Activated T-cell treated with anti-CD3 and anti-CD28 coated beads, Interleukin-2, amount 50 U/mL, for 24 hours (primary cell): ENCODE results near the gene ZACN.
"Not testable (repeated sequence)": the region's sequence is repeated elsewhere in the genome, so short reads cannot be mapped to it uniquely, and the experiment has no call there.

Source experiments
- DNase-seq: peaks from one replicate; pipeline ENCODE4 v3.0.0-alpha.2; 2020
- H3K27ac Mint-ChIP-seq: 2 replicates; pipeline ENCODE4 v1.8.0; 2020; ENCODE audit warnings: mild to moderate bottlenecking, mixed read lengths
- H3K27me3 Mint-ChIP-seq: 2 replicates; pipeline ENCODE4 v1.8.0; 2020; ENCODE audit warnings: mixed read lengths
- H3K36me3 Mint-ChIP-seq: 2 replicates; pipeline ENCODE4 v1.8.0; 2020; ENCODE audit warnings: low read depth, mixed read lengths
- H3K4me1 Mint-ChIP-seq: 2 replicates; pipeline ENCODE4 v1.8.0; 2020; ENCODE audit warnings: low read depth, mixed read lengths
- H3K4me3 Mint-ChIP-seq: 2 replicates; pipeline ENCODE4 v1.8.0; 2020; ENCODE audit warnings: mild to moderate bottlenecking, moderate library complexity, mixed read lengths
- H3K9me3 Mint-ChIP-seq: 2 replicates; pipeline ENCODE4 v1.8.0; 2020; ENCODE audit warnings: mixed read lengths

Gene ZACN

GRCh38 chr17:76049239-76049638 is 29.7 kb upstream of the ZACN start:
- H3K27me3 Mint-ChIP-seq: no peaks in the 10 kb centered on the region
- H3K4me3 Mint-ChIP-seq: no peak overlapping the region
- no peaks in the 10 kb centered on the region for H3K9me3 Mint-ChIP-seq
- H3K36me3 Mint-ChIP-seq: peaks cover 89% of the 10 kb centered on the region
- no peak for DNase-seq
- H3K27ac Mint-ChIP-seq: peak overlapping the region; percentile 34
- peaks cover 31% of the 10 kb centered on the region for H3K4me1 Mint-ChIP-seq

- H3K4me1 Mint-ChIP-seq: peaks cover 31% of the 10 kb centered on the region
- H3K9me3 Mint-ChIP-seq: no peaks in the 10 kb centered on the region
- no peaks in the 10 kb centered on the region for H3K27me3 Mint-ChIP-seq
- H3K4me3 Mint-ChIP-seq: no peak overlapping the region
- peak overlapping the region; percentile 3 for H3K27ac Mint-ChIP-seq
- peaks cover 89% of the 10 kb centered on the region for H3K36me3 Mint-ChIP-seq
- no peak for DNase-seq
These were observed 29.0 kb upstream of the ZACN start for GRCh38 chr17:76049836-76050537.

GRCh38 chr17:76050538-76051467 is 28.2 kb upstream of the ZACN start:
- H3K4me3 Mint-ChIP-seq: no peak overlapping the region
- H3K9me3 Mint-ChIP-seq: no peaks in the 10 kb centered on the region
- H3K27me3 Mint-ChIP-seq: no peaks in the 10 kb centered on the region
- H3K36me3 Mint-ChIP-seq: peaks cover 88% of the 10 kb centered on the region
- H3K4me1 Mint-ChIP-seq: peaks cover 32% of the 10 kb centered on the region
- DNase-seq: no peak
- peak overlapping the region; percentile 4 for H3K27ac Mint-ChIP-seq

- Mint-ChIP-seq H3K27ac (no peak overlapping the region), H3K4me3 (no peak overlapping the region), H3K27me3 (no peaks in the 10 kb centered on the region), H3K4me1 (peaks cover 34% of the 10 kb centered on the region), H3K36me3 (peaks cover 88% of the 10 kb centered on the region), H3K9me3 (no peaks in the 10 kb centered on the region)
- no peak for DNase-seq
These were observed 27.4 kb upstream of the ZACN start for GRCh38 chr17:76051561-76051960.

GRCh38 chr17:76053246-76054111 is 25.5 kb upstream of the ZACN start:
- no peaks in the 10 kb centered on the region for H3K27me3 Mint-ChIP-seq
- no peaks in the 10 kb centered on the region for H3K9me3 Mint-ChIP-seq
- peaks cover 34% of the 10 kb centered on the region for H3K4me1 Mint-ChIP-seq
- no peak overlapping the region for H3K4me3 Mint-ChIP-seq
- H3K27ac Mint-ChIP-seq: peak overlapping the region; percentile 74
- no peak for DNase-seq
- H3K36me3 Mint-ChIP-seq: peaks cover 92% of the 10 kb centered on the region

- no peak overlapping the region for H3K4me3 Mint-ChIP-seq
- DNase-seq: no peak
- no peaks in the 10 kb centered on the region for H3K9me3 Mint-ChIP-seq
- peaks cover 34% of the 10 kb centered on the region for H3K4me1 Mint-ChIP-seq
- H3K27ac Mint-ChIP-seq: peak overlapping the region; percentile 74
- H3K36me3 Mint-ChIP-seq: peaks cover 92% of the 10 kb centered on the region
- no peaks in the 10 kb centered on the region for H3K27me3 Mint-ChIP-seq
These were observed 24.9 kb upstream of the ZACN start for GRCh38 chr17:76054112-76054476.

GRCh38 chr17:76056882-76057281 is 22.1 kb upstream of the ZACN start:
- Mint-ChIP-seq H3K4me3 (no peak overlapping the region), H3K27ac (peak overlapping the region; percentile 26), H3K36me3 (peaks cover 91% of the 10 kb centered on the region), H3K4me1 (peaks cover 15% of the 10 kb centered on the region), H3K9me3 (no peaks in the 10 kb centered on the region), H3K27me3 (no peaks in the 10 kb centered on the region)
- no peak for DNase-seq

GRCh38 chr17:76058264-76058663 is 20.7 kb upstream of the ZACN start:
- not testable (repeated sequence) for DNase-seq, H3K27me3 Mint-ChIP-seq, H3K4me3 Mint-ChIP-seq, H3K9me3 Mint-ChIP-seq
- Mint-ChIP-seq H3K27ac (peak overlapping the region; percentile 3), H3K4me1 (peaks cover 17% of the 10 kb centered on the region), H3K36me3 (peaks cover 90% of the 10 kb centered on the region)

GRCh38 chr17:76063875-76064546 is 15.0 kb upstream of the ZACN start:
- peaks cover 89% of the 10 kb centered on the region for H3K36me3 Mint-ChIP-seq
- no peaks in the 10 kb centered on the region for H3K9me3 Mint-ChIP-seq
- peak overlapping the region; percentile 85 for H3K27ac Mint-ChIP-seq
- peaks cover 36% of the 10 kb centered on the region for H3K4me1 Mint-ChIP-seq
- peak; percentile 55 for DNase-seq
- H3K4me3 Mint-ChIP-seq: peak overlapping the region; percentile 54
- no peaks in the 10 kb centered on the region for H3K27me3 Mint-ChIP-seq

GRCh38 chr17:76065775-76066174 is 13.2 kb upstream of the ZACN start:
- Mint-ChIP-seq H3K4me3 (no peak overlapping the region), H3K27ac (no peak overlapping the region)

GRCh38 chr17:76071531-76072147 is 7.3 kb upstream of the ZACN start:
- peak overlapping the region; percentile 98 for H3K4me3 Mint-ChIP-seq
- peak; percentile 74 for DNase-seq
- peaks cover 53% of the 10 kb centered on the region for H3K4me1 Mint-ChIP-seq
- no peaks in the 10 kb centered on the region for H3K9me3 Mint-ChIP-seq
- peak overlapping the region; percentile 100 for H3K27ac Mint-ChIP-seq
- H3K27me3 Mint-ChIP-seq: peaks cover 30% of the 10 kb centered on the region
- peaks cover 54% of the 10 kb centered on the region for H3K36me3 Mint-ChIP-seq

More at GRCh38 chr17:76065775-76066174, 13.2 kb upstream of the ZACN start:
- Mint-ChIP-seq H3K4me1 (peaks cover 45% of the 10 kb centered on the region), H3K27me3 (no peaks in the 10 kb centered on the region), H3K36me3 (peaks cover 89% of the 10 kb centered on the region), H3K9me3 (no peaks in the 10 kb centered on the region)
- no peak for DNase-seq

- DNase-seq: peak; percentile 90
- no peaks in the 10 kb centered on the region for H3K9me3 Mint-ChIP-seq
- peaks cover 57% of the 10 kb centered on the region for H3K4me1 Mint-ChIP-seq
- H3K4me3 Mint-ChIP-seq: peak within 1 kb of the TSS; percentile 98
- peaks cover 37% of the 10 kb centered on the region for H3K27me3 Mint-ChIP-seq
- peak within 1 kb of the TSS; percentile 100 for H3K27ac Mint-ChIP-seq
- H3K36me3 Mint-ChIP-seq: peaks cover 48% of the 10 kb centered on the region
These were observed 6.7 kb upstream of the ZACN start, which contains the start of gene SRP68 for GRCh38 chr17:76072148-76072858. TSS of gene SRP68 (minus strand) at chr17:76072517. CDS start at chr17:76072491, 26 bp downstream.
